CD4-positive, alpha-beta T cell treated with Interleukin-2 at 100 ng/mL for 4 hours (primary cell): ENCODE data around the gene RAP1GAP2.
"Not testable (repeated sequence)": the region's sequence is repeated elsewhere in the genome, so short reads cannot be mapped to it uniquely, and the experiment has no call there.

Source experiments
- DNase-seq: peaks from one replicate; pipeline ENCODE4 v3.0.0-alpha.2; 2020; ENCODE audit warnings: low spot score

RAP1GAP2 gene

DNA sequence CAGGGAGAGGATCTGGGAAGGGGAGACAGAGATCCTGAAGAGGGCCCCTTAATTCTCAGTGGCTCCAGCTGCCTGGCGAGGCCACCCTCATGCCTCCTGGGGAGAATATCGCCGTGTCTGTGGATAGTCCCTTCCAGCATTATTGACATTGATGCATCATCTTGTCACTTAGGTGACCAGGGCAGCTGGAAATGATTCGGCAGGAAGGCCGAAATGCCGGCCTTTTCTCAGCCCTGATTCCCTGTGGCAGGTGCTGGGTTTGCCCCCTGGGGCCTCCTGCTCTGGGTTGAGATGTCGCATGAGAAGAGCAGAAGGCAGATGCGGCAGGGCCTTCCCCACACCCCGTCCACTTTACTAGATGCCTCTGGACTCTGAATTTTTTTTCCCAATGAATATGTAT lies 89.5 kb downstream of the RAP1GAP2 start:
- no peak for DNase-seq

DNA sequence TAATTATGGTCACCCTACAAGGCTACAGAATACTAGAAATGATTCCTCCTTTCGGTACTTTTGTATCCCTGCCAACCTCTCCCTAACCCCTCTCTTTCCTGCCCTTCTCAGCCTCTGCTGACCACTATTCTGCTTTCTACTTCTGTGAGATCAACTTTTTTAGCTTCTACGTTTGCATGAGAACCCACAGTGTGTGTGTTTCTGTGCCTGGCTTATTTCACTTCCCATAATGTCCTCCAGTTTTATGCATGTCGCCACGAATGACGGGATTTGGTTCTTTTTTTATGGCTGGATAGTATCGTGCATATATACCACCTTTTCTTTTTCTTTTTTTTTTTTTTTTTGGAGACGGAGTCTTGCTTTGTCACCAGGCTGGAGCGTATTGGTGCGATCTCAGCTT lies 92.1 kb downstream of the RAP1GAP2 start:
- no peak for DNase-seq

- no peak for DNase-seq
Observed at GRCh38 chr17:2889256-2889655, 93.0 kb downstream of the RAP1GAP2 start.

GRCh38 chr17:2890778-2891177 lies 94.5 kb downstream of the RAP1GAP2 start:
- not testable (repeated sequence) for DNase-seq

- no peak for DNase-seq
Observed at GRCh38 chr17:2892305-2892971, 96.2 kb downstream of the RAP1GAP2 start.

DNA sequence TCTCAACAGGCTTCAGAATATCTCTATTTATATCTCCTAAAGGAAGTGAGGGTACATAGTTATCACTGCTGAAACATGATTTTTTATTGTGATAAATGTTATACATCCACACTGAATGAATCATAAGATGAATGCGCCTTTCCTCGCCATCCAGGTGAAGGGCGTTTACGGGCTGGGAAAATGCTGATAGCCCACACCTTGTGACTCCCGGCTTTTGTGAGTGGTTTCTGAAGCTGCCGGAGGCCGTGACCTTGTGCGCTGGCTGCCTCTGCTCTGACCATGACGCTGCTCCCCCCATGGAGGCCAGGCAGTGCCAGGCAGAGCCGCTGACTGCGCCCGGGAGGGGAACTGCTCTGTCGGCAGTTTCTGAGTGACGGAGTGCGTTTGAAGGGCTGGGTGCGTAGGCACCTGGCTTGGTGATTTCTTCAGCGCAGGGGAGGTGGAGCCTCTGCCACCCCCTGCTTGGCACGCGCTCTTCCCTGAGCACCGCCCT lies 97.2 kb downstream of the RAP1GAP2 start:
- no peak for DNase-seq

GRCh38 chr17:2894782-2895181 lies 98.5 kb downstream of the RAP1GAP2 start:
- DNase-seq: no peak

GRCh38 chr17:2897605-2898004 lies 101.4 kb downstream of the RAP1GAP2 start:
- no peak for DNase-seq

GRCh38 chr17:2898255-2898926 lies 102.2 kb downstream of the RAP1GAP2 start:
- DNase-seq: no peak

GRCh38 chr17:2899906-2900305 lies 103.7 kb downstream of the RAP1GAP2 start:
- DNase-seq: no peak

DNA sequence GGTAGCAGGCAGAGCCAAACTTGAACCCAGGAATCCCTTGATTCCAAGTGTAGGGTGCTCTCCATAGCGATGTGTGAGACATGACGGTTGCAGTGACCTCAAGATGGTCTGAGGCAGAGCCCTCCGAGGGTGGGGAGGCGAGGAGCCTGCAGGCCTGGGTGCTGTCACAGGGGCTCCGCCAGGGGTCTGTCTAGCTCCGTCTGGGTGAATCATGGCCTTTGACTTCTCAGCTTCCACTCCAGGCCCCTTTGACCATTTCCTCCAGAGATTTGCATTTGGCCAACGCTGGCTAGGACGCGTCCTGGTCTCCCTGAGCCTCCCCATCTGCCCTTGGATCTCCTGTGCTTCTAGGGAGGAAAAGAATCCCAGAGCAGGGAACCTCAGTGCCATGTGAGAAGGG lies 104.6 kb downstream of the RAP1GAP2 start:
- DNase-seq: no peak

GRCh38 chr17:2901582-2901981 lies 105.3 kb downstream of the RAP1GAP2 start:
- DNase-seq: no peak

GRCh38 chr17:2902546-2902945 lies 106.3 kb downstream of the RAP1GAP2 start:
- DNase-seq: no peak

DNA sequence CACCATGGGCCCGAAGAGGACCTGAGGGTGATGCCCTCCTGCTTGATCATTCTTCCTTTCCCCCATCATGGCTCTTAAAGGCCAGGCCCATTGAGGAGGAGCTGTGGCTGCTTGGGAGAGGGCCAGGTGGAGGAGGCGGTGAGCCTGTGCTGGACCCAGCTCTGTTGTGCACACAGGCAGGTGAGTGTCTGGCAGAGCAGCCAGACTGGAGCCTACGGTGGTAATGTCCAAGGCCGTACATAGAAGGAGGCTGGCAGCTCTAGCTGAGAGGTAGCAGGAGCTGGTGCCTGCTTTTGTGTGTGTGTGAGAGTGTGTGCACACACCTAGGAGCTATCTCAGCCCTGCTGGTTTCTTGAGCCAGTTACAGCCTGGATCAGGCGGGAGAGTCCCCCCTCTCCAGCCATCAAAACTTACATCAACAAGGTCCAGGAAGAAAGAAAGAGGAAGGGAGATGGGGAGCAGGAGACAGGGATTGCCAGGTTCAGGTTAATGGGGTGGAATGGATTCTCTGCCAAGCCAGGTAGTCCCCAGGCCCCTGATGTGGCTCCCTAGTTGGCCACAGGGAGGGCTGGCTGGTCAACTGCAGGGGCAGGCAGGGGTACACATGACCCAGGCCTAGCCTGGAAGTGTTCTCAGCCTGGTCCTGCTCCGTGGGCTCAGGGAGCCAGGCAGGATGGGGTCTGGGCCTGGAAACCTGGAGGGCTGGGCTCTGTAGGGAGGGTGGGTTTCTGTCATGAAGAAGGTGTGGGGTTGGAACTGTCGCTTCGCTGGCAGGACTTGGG lies 107.1 kb downstream of the RAP1GAP2 start:
- DNase-seq: no peak

- DNase-seq: no peak
Observed at GRCh38 chr17:2904135-2904534, 107.9 kb downstream of the RAP1GAP2 start.

GRCh38 chr17:2905269-2905668 lies 109.0 kb downstream of the RAP1GAP2 start:
- no peak for DNase-seq

GRCh38 chr17:2905696-2906501 lies 109.7 kb downstream of the RAP1GAP2 start:
- DNase-seq: no peak

DNA sequence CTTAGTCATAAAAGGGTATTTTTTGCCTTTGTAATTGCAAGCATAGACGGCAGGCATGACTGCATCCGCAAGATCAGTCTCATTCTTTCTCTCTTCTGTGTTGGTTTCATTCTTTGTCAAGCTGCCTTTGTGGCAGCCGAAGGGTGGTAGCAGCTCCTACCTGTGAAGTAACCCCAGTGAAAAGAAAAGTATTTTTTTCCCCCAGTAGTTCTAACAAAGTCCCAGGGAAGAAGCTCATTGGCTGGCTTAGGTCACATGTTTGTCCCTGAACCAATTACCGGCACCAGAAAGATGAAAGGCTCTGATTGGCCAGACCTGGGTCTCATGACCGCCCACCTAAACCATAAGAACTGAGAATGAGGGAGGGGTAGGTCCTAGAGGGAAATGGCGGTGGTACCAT lies 110.7 kb downstream of the RAP1GAP2 start:
- no peak for DNase-seq

DNA sequence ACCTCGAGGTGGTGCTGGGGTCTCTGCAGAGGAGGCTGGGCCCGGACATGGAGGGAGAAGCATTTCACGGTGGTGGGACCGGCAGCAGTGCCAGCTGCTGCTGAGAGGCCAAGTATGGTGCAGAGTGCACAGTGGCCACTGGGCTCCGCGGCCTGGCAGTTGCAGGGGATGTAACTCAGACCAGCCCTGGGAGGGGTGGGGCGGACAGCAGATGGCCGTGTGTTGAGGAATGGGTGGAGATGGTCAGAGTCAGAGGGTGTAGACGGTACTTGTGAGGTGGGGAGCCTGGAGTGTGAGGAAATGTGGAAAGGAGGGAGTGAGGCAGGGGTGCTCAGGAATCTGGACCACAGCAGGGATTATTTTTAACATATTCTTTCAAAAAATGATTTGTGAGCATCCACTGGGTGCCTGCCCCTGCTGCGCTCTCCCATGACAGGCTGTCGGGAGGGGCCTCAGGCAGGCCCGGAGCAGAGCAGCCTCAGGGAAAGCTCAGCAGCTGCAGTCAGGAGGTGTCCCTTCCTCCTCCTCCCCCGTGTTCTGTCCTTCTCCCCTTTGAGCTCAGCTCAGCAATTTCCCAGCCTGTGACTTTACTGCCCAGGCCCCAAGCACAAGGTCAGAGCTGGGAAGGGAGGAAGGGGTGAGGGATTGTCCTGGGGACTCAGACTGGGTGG lies 113.1 kb downstream of the RAP1GAP2 start:
- DNase-seq: no peak

DNA sequence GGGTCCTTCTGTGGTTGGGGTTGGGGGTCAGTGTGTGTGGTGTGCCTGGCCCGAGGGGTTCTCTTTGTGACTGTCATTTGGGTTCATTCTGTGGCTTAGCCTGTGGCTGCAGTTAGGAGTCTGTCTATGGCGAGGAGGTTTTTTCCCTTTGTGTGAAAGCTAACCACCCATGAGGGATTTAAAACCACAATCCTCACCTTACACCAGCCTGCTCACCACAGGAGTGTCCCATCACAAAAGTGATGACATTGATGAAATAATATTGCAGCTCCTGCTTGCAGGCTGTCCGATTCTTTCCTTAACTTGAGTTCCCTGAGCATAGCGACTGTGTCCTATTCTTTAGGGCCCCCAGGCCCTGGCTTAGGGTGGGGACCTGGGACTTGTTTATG lies 113.6 kb downstream of the RAP1GAP2 start:
- no peak for DNase-seq

- DNase-seq: no peak
Observed at GRCh38 chr17:2911035-2911754, 115.0 kb downstream of the RAP1GAP2 start.
